WTC11 (cell line): ENCODE data around the gene DBI. TPM values are rescaled to one million over a fixed set of nuclear protein-coding genes. Genes with fewer than 3 reads are reported as not detected.

Experiments
- ATAC-seq: fragments of 200-7000 bp; cut with Tn5 transposase; 2 replicates; pipeline ENCODE4 v1.10.0; 2021; ENCODE audit warnings: mild to moderate bottlenecking, moderate library complexity
- CTCF ChIA-PET: fragments of 300-600 bp; sonication (Branson Sonifier 250); formaldehyde crosslinking; loops from one replicate; lab custom pipeline; 2021; ENCODE audit warnings: antibody characterized with exemption; lab: Charles Lee
- POLR2A ChIA-PET: fragments of 350-600 bp; sonication (Branson Sonifier 250); formaldehyde crosslinking; loops from one replicate; lab custom pipeline; 2021; ENCODE audit warnings: antibody characterized with exemption; lab: Charles Lee
- DNase-seq: peaks from one replicate; pipeline ENCODE4 v3.0.0; 2021; ENCODE audit warnings: low spot score
- H3K27ac Mint-ChIP-seq: 2 replicates; pipeline ENCODE4 v1.8.0; 2021; ENCODE audit warnings: mixed read lengths
- H3K27me3 Mint-ChIP-seq: 2 replicates; pipeline ENCODE4 v1.8.0; 2021; ENCODE audit warnings: low read depth, mild to moderate bottlenecking, moderate library complexity, mixed read lengths
- H3K36me3 Mint-ChIP-seq: 2 replicates; pipeline ENCODE4 v1.8.0; 2021; ENCODE audit warnings: mixed read lengths
- H3K4me1 Mint-ChIP-seq: 2 replicates; pipeline ENCODE4 v1.8.0; 2022; ENCODE audit warnings: mixed read lengths
- H3K4me3 Mint-ChIP-seq: 2 replicates; pipeline ENCODE4 v1.8.0; 2021; ENCODE audit warnings: mild to moderate bottlenecking, moderate library complexity, mixed read lengths
- H3K9me3 Mint-ChIP-seq: 2 replicates; pipeline ENCODE4 v1.8.0; 2021; ENCODE audit warnings: mixed read lengths
- ATF1 ChIP-seq: sonication (generic); formaldehyde crosslinking; IDR thresholded peaks from 2 replicates; pipeline ENCODE4 v1.8.1; 2023; ENCODE audit warnings: mild to moderate bottlenecking, moderate library complexity, missing genetic modification reagents
- ATF3 ChIP-seq: sonication (generic); formaldehyde crosslinking; conservative IDR thresholded peaks from 2 replicates; pipeline ENCODE4 v1.8.1; 2022; ENCODE audit warnings: mild to moderate bottlenecking, missing genetic modification reagents
- E2F5 ChIP-seq: sonication (generic); formaldehyde crosslinking; IDR thresholded peaks from 2 replicates; pipeline ENCODE4 v1.8.1; 2022; ENCODE audit warnings: mild to moderate bottlenecking, moderate library complexity, missing genetic modification reagents
- FOXP1 ChIP-seq: sonication (generic); formaldehyde crosslinking; IDR thresholded peaks from 2 replicates; pipeline ENCODE4 v1.8.0; 2022; ENCODE audit warnings: missing genetic modification reagents, mild to moderate bottlenecking, moderate library complexity, borderline replicate concordance
- KAT7 ChIP-seq: sonication (generic); formaldehyde crosslinking; IDR thresholded peaks from 2 replicates; pipeline ENCODE4 v1.8.1; 2023; ENCODE audit warnings: missing genetic modification reagents, mild to moderate bottlenecking, borderline replicate concordance
- MAX ChIP-seq: sonication (generic); formaldehyde crosslinking; IDR thresholded peaks from 2 replicates; pipeline ENCODE4 v1.8.0; 2022; ENCODE audit warnings: mild to moderate bottlenecking, missing genetic modification reagents
- MXD4 ChIP-seq: fragments of 250-450 bp; sonication (Bioruptor Pico); IDR thresholded peaks from 2 replicates; pipeline ENCODE4 v1.8.0; 2021; ENCODE audit warnings: mild to moderate bottlenecking, moderate library complexity, borderline replicate concordance
- MYBL2 ChIP-seq: sonication (generic); formaldehyde crosslinking; IDR thresholded peaks from 2 replicates; pipeline ENCODE4 v1.8.1; 2023; ENCODE audit warnings: mild to moderate bottlenecking, moderate library complexity, missing genetic modification reagents
- NFE2L1 ChIP-seq: sonication (generic); formaldehyde crosslinking; IDR thresholded peaks from 2 replicates; pipeline ENCODE4 v1.8.1; 2023; ENCODE audit warnings: missing genetic modification reagents
- PRDM15 ChIP-seq: sonication (generic); formaldehyde crosslinking; IDR thresholded peaks from 2 replicates; pipeline ENCODE4 v1.8.0; 2022; ENCODE audit warnings: missing genetic modification reagents
- PRRX2 ChIP-seq: fragments of 250-450 bp; sonication (Bioruptor Pico); IDR thresholded peaks from 2 replicates; pipeline ENCODE4 v1.8.0; 2021; ENCODE audit warnings: mild to moderate bottlenecking
- SMAD4 ChIP-seq: sonication (generic); formaldehyde crosslinking; IDR thresholded peaks from 2 replicates; pipeline ENCODE4 v1.8.0; 2022; ENCODE audit warnings: mild to moderate bottlenecking, missing genetic modification reagents
- SOX15 ChIP-seq: fragments of 250-450 bp; sonication (Bioruptor Pico); IDR thresholded peaks from 2 replicates; pipeline ENCODE4 v1.9.0; 2021; ENCODE audit warnings: mild to moderate bottlenecking
- SP1 ChIP-seq: sonication (generic); formaldehyde crosslinking; conservative IDR thresholded peaks from 2 replicates; pipeline ENCODE4 v1.8.1; 2022; ENCODE audit warnings: missing genetic modification reagents
- STAT6 ChIP-seq: sonication (generic); formaldehyde crosslinking; conservative IDR thresholded peaks from 2 replicates; pipeline ENCODE4 v1.8.1; 2023; ENCODE audit warnings: mild to moderate bottlenecking, low read depth, missing genetic modification reagents, moderate library complexity
- TCF7 ChIP-seq: sonication (generic); formaldehyde crosslinking; IDR thresholded peaks from 2 replicates; pipeline ENCODE4 v1.8.0; 2022; ENCODE audit warnings: mild to moderate bottlenecking, low read depth, missing genetic modification reagents, moderate library complexity
- TEAD1 ChIP-seq: sonication (generic); formaldehyde crosslinking; IDR thresholded peaks from 2 replicates; pipeline ENCODE4 v1.8.0; 2022; ENCODE audit warnings: mild to moderate bottlenecking, missing genetic modification reagents
- USF2 ChIP-seq: sonication (generic); formaldehyde crosslinking; IDR thresholded peaks from 2 replicates; pipeline ENCODE4 v1.8.1; 2023; ENCODE audit warnings: mild to moderate bottlenecking, missing genetic modification reagents, moderate library complexity
- ZNF121 ChIP-seq: sonication (generic); formaldehyde crosslinking; IDR thresholded peaks from 2 replicates; pipeline ENCODE4 v1.8.0; 2023; ENCODE audit warnings: missing genetic modification reagents
- total RNA-seq: library from RNA; stranded (reverse); gene quantifications from 3 replicates; pipeline ENCODE4 v1.2.3, GENCODE V29; 2021
- TF ChIP-seq, protein P1 (sequence below): fragments of 250-450 bp; sonication (Bioruptor Pico); IDR thresholded peaks from 2 replicates; pipeline ENCODE4 v1.9.0; 2021; ENCODE audit warnings: moderate library complexity, mild to moderate bottlenecking, inconsistent platforms, borderline replicate concordance
- TF ChIP-seq, protein P2 (sequence below): sonication (generic); formaldehyde crosslinking; IDR thresholded peaks from 2 replicates; pipeline ENCODE4 v1.8.1; 2022; ENCODE audit warnings: low read depth, mild to moderate bottlenecking, moderate library complexity, missing genetic modification reagents, borderline replicate concordance
- TF ChIP-seq, protein P3 (sequence below): sonication (generic); formaldehyde crosslinking; IDR thresholded peaks from 2 replicates; pipeline ENCODE4 v1.8.0; 2022; ENCODE audit warnings: mild to moderate bottlenecking, missing genetic modification reagents

DBI gene
- total RNA-seq, 1 experiment from 2014 or later, result 158 TPM

- TF ChIP-seq PRDM15 (CRISPR knock-in tag) (no peak), MYBL2 (CRISPR knock-in tag) (no peak), ATF1 (no peak), TEAD1 (CRISPR knock-in tag) (no peak)
Observed at GRCh38 chr2:119333360-119333759, 33.4 kb upstream of the DBI start (continued).

DNA sequence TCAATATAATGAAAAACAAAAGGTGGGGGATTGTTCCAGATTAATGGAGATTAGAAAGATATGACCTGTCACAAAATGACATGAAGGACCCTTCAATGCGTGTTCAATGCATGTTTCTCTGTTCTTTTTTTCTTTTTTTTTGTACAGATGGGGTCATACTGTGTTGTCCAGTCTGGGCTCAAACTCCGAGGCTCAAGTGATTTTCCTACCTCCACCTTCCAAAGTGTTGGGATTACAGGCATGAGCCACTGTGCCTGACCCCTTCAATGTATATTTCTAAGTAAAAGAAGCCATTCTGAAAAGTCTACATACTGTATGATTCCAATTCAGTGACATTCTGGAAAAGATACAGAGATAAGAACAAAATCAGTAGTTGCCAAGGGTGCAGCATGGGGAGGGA lies 32.9 kb upstream of the DBI start:
- no peak overlapping the region for H3K4me3 Mint-ChIP-seq
- CTCF ChIA-PET, result no interaction called here
- DNase-seq (no peak), ATAC-seq (no peak)
- H3K27me3 Mint-ChIP-seq, result no peaks in the 10 kb centered on the region
- H3K4me1 Mint-ChIP-seq, result no peaks in the 10 kb centered on the region
- H3K36me3 Mint-ChIP-seq, result no peaks in the 10 kb centered on the region
- H3K9me3 Mint-ChIP-seq, result no peaks in the 10 kb centered on the region
- H3K27ac Mint-ChIP-seq, result no peak overlapping the region
- POLR2A ChIA-PET, result no interaction called here
- TF ChIP-seq TCF7 (no peak), TEAD1 (CRISPR knock-in tag) (no peak), ATF3 (CRISPR knock-in tag) (no peak), KAT7 (CRISPR knock-in tag) (no peak), SMAD4 (CRISPR knock-in tag) (no peak), USF2 (no peak), MXD4 (CRISPR knock-in tag) (no peak), STAT6 (CRISPR knock-in tag) (no peak), PRRX2 (CRISPR knock-in tag) (no peak), E2F5 (CRISPR knock-in tag) (no peak), SP1 (CRISPR knock-in tag) (no peak), NFE2L1 (CRISPR knock-in tag) (no peak), SOX15 (CRISPR knock-in tag) (no peak), FOXP1 (CRISPR knock-in tag) (no peak), ZNF121 (CRISPR knock-in tag) (no peak; the same call in 1 of the 2 replicates), MAX (CRISPR knock-in tag) (no peak)
- TF ChIP-seq, protein P1, sequence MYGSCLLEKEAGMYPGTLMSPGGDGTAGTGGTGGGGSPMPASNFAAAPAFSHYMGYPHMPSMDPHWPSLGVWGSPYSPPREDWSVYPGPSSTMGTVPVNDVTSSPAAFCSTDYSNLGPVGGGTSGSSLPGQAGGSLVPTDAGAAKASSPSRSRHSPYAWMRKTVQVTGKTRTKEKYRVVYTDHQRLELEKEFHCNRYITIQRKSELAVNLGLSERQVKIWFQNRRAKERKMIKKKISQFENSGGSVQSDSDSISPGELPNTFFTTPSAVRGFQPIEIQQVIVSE (CRISPR knock-in tag), result no peak
- TF ChIP-seq, protein P2, sequence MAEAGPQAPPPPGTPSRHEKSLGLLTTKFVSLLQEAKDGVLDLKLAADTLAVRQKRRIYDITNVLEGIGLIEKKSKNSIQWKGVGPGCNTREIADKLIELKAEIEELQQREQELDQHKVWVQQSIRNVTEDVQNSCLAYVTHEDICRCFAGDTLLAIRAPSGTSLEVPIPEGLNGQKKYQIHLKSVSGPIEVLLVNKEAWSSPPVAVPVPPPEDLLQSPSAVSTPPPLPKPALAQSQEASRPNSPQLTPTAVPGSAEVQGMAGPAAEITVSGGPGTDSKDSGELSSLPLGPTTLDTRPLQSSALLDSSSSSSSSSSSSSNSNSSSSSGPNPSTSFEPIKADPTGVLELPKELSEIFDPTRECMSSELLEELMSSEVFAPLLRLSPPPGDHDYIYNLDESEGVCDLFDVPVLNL, result no peak
- TF ChIP-seq, protein P3, sequence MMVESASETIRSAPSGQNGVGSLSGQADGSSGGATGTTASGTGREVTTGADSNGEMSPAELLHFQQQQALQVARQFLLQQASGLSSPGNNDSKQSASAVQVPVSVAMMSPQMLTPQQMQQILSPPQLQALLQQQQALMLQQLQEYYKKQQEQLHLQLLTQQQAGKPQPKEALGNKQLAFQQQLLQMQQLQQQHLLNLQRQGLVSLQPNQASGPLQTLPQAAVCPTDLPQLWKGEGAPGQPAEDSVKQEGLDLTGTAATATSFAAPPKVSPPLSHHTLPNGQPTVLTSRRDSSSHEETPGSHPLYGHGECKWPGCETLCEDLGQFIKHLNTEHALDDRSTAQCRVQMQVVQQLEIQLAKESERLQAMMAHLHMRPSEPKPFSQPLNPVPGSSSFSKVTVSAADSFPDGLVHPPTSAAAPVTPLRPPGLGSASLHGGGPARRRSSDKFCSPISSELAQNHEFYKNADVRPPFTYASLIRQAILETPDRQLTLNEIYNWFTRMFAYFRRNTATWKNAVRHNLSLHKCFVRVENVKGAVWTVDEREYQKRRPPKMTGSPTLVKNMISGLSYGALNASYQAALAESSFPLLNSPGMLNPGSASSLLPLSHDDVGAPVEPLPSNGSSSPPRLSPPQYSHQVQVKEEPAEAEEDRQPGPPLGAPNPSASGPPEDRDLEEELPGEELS (CRISPR knock-in tag), result no peak
